K562 (cell line): Measurements from ENCODE around the gene ARHGEF7. TPM values are rescaled to one million over a fixed set of nuclear protein-coding genes. Genes with fewer than 3 reads are reported as not detected.

Experiments used
- ATAC-seq: fragments of 200-7000 bp; cut with Tn5 transposase; 3 replicates; pipeline ENCODE4 v1.9.1; 2020; ENCODE audit warnings: moderate library complexity
- BruUV-seq: library from RNA; stranded (reverse); fragments of 400-500 nt; replicated peaks from 2 replicates; lab custom pipeline; 2021; lab: Mats Ljungman, UMichigan
- CTCF ChIA-PET: fragments of 300-600 bp; formaldehyde crosslinking; extraction: SDS; loops from one replicate; lab custom pipeline; 2021; ENCODE audit warnings: low intra/inter-chr PET ratio; lab: Yijun Ruan, JAX
- POLR2A ChIA-PET: fragments of 300-600, 350-650 bp; sonication (Branson Sonifier 250); formaldehyde crosslinking; extraction: SDS; loops from one replicate; lab custom pipeline; 2021; ENCODE audit warnings: antibody characterized with exemption, inconsistent platforms; lab: Yijun Ruan, JAX
- DNase-seq, 4 experiments: peaks; one replicate each; pipeline versions ENCODE4 v3.0.0 to v3.0.0-alpha.2; 2011 to 2018; ENCODE audit warnings: low spot score in 3 of 4, mixed read lengths in 3 of 4; ENCODE audit errors: extremely low read depth in 1 of 4
- FAIRE-seq: peaks from 2 replicates; lab custom pipeline; 2011; peaks lifted over from hg19 to GRCh38; lab: Jason Lieb, UNC
- H2AFZ ChIP-seq: 2 replicates; pipeline ENCODE4 v1.6.0; 2011; ENCODE audit warnings: low read depth, low read length, control low read depth, inconsistent platforms
- H3K27ac ChIP-seq: fragments of 200-600 bp; 3 replicates; pipeline ENCODE4 v1.8.0; 2011; ENCODE audit warnings: low read depth, mild to moderate bottlenecking, control low read depth, inconsistent platforms, low read length, moderate library complexity, mixed read lengths; ENCODE audit errors: extremely low read depth
- H3K27me3 ChIP-seq, 2 experiments: fragments of 300-600 bp in 1 of 2; 2 replicates in 1 of 2; 3 replicates in 1 of 2; pipeline versions ENCODE4 v1.6.0 to v1.8.0; 2011; ENCODE audit warnings: inconsistent platforms in 2 of 2, low read length in 2 of 2, mild to moderate bottlenecking in 1 of 2, mixed read lengths in 1 of 2, moderate library complexity in 1 of 2; ENCODE audit not compliant: control insufficient read depth in 2 of 2, insufficient read depth in 2 of 2
- H3K36me3 ChIP-seq: fragments of 300-600 bp; 3 replicates; pipeline ENCODE4 v1.8.0; 2011; ENCODE audit warnings: mild to moderate bottlenecking, low read length, inconsistent platforms; ENCODE audit not compliant: control insufficient read depth, insufficient read depth
- H3K4me1 ChIP-seq, 2 experiments: fragments of 200-600 bp in 1 of 2; replicated peaks in 1 of 2; 2 replicates in 1 of 2; 3 replicates in 1 of 2; pipeline versions ENCODE4 v1.5.1 to v1.8.0; 2011; ENCODE audit warnings: inconsistent platforms in 2 of 2, low read length in 2 of 2, mild to moderate bottlenecking in 1 of 2, mixed read lengths in 1 of 2, moderate library complexity in 1 of 2; ENCODE audit not compliant: control insufficient read depth in 2 of 2, insufficient read depth in 2 of 2
- H3K4me2 ChIP-seq: 2 replicates; pipeline ENCODE4 v1.6.1; 2011; ENCODE audit warnings: low read length, control low read depth, inconsistent platforms, mixed read lengths; ENCODE audit not compliant: insufficient read depth
- H3K4me3 ChIP-seq: fragments of 200-600 bp; sonication (generic), shearing (Covaris generic); 2 replicates; pipeline ENCODE4 v1.5.1; 2016; ENCODE audit warnings: control low read depth, inconsistent platforms
- H3K79me2 ChIP-seq: fragments of 200-600 bp; 3 replicates; pipeline ENCODE4 v1.8.0; 2011; ENCODE audit warnings: low read length, inconsistent platforms; ENCODE audit not compliant: control insufficient read depth, insufficient read depth
- H3K9ac ChIP-seq, 2 experiments: 2 replicates each; pipeline versions ENCODE4 v1.6.0 to v1.6.1; 2011; ENCODE audit warnings: low read depth in 2 of 2, low read length in 2 of 2, control low read depth in 1 of 2, inconsistent platforms in 1 of 2, mild to moderate bottlenecking in 1 of 2, mixed read lengths in 1 of 2; ENCODE audit not compliant: insufficient read depth in 1 of 2
- H3K9me1 ChIP-seq: one replicate; pipeline ENCODE4 v1.6.0; 2011; ENCODE audit warnings: inconsistent platforms, mild to moderate bottlenecking, low read length, moderate library complexity; ENCODE audit not compliant: control insufficient read depth, insufficient read depth
- H3K9me3 ChIP-seq: replicated peaks from 2 replicates; pipeline ENCODE4 v1.5.1; 2011; ENCODE audit warnings: low read depth, low read length, inconsistent platforms; ENCODE audit not compliant: control insufficient read depth, insufficient read depth
- H4K20me1 ChIP-seq: replicated peaks from 2 replicates; pipeline ENCODE4 v1.6.1; 2011; ENCODE audit warnings: low read length, inconsistent platforms, mixed read lengths; ENCODE audit not compliant: control insufficient read depth, insufficient read depth
- ASH1L ChIP-seq: fragments of 450-650 bp; IDR thresholded peaks from 2 replicates; pipeline ENCODE4 v1.6.1; 2018; ENCODE audit warnings: borderline replicate concordance, mild to moderate bottlenecking, low read depth; ENCODE audit not compliant: partially characterized antibody
- NKRF ChIP-seq: fragments of 450-650 bp; IDR thresholded peaks from 2 replicates; pipeline ENCODE4 v1.6.1; 2016; ENCODE audit warnings: borderline replicate concordance
- in situ Hi-C: fragments of 300-500 bp; cut with MboI; formaldehyde crosslinking; loops from 4 replicates; pipeline ENCODE4 v1.15.0; 2018; ENCODE audit warnings: inconsistent platforms, mixed read lengths
- intact Hi-C: fragments of 100-400 bp; cut with micrococcal nuclease; formaldehyde crosslinking; loops from 2 replicates; pipeline ENCODE4 v1.14.2; 2022
- polyA plus RNA-seq, 8 experiments: library from polyadenylated mRNA; depleted of rRNA in 4 of 8; stranded (reverse) in 5 of 8; unstranded in 3 of 8; fragments of >200 nt; fragmentation: Nextera tagmentation in 2 of 8; fragmentation: Illumina TruSeq in 1 of 8; extraction: Ambion mirVana in 2 of 8; extraction: Trizol in 1 of 8; gene quantifications; 2 replicates each; pipeline versions ENCODE4 v1.2.1 to v1.2.3, GENCODE V29; 2011 to 2014; ENCODE audit warnings: inconsistent platforms in 1 of 8, missing spikeins in 1 of 8
- total RNA-seq, 7 experiments: library from RNA; depleted of rRNA in 6 of 7; stranded (reverse); fragments of >200 nt in 6 of 7; fragmentation: Illumina TruSeq in 2 of 7; extraction: Trizol in 2 of 7; gene quantifications; 2 replicates each; pipeline versions ENCODE4 v1.2.1 to v1.2.3, GENCODE V29; 2011 to 2021; ENCODE audit warnings: low replicate concordance in 1 of 7

Gene ARHGEF7
- total and polyA plus RNA-seq, 9 of the 15 experiments (the other 6 are each of a cell fraction or from before 2014, with no cell fraction given), result 2.1 to 26.8 (median 17.5) TPM

GRCh38 chr13:111158136-111158805 lies 43.2 kb downstream of the ARHGEF7 start:
- no peaks in the 10 kb centered on the region for H4K20me1 ChIP-seq
- BruUV-seq, result no TSS peak
- peaks cover under 1 to 6% of the 10 kb centered on the region in 2 experiments; a peak in 3 of 5 replicates for H3K4me1 ChIP-seq
- no peak overlapping the region for H3K9ac ChIP-seq
- no peak for FAIRE-seq
- in situ Hi-C loops (no loop called here), intact Hi-C loops (no loop called here)
- ChIA-PET CTCF (no interaction called here), POLR2A (interaction anchor here (0.8 kb wide), 1 partner anchor 13 kb away, joined by 3 read pairs; no protein-coding TSS in a partner anchor)
- peaks cover 27% of the 10 kb centered on the region; the same call in 2 of the 3 replicates for H3K36me3 ChIP-seq
- no peak for DNase-seq
- no peak overlapping the region for H2AFZ ChIP-seq
- H3K27ac ChIP-seq, result no peak overlapping the region
- H3K4me2 ChIP-seq, result no peak overlapping the region
- no peak overlapping the region for H3K4me3 ChIP-seq
- TF ChIP-seq ASH1L (no peak), NKRF (no peak)
- H3K79me2 ChIP-seq, result peaks cover 81% of the 10 kb centered on the region
- H3K9me3 ChIP-seq, result no peaks in the 10 kb centered on the region
- no peak for ATAC-seq
- no peaks in the 10 kb centered on the region for H3K27me3 ChIP-seq
- no peaks in the 10 kb centered on the region for H3K9me1 ChIP-seq
